Stimulated activated CD4-positive, alpha-beta T cell treated with anti-CD3 and anti-CD28 coated beads, Interleukin-15, amount 100 ng/mL, for 24 hours (primary cell): ENCODE data around the gene C13orf46.
"Not testable (repeated sequence)": the region's sequence is repeated elsewhere in the genome, so short reads cannot be mapped to it uniquely, and the experiment has no call there.

Experiments used
- DNase-seq: peaks from one replicate; pipeline ENCODE4 v3.0.0-alpha.2; 2020

C13orf46 gene

GRCh38 chr13:113973218-113974164, at the start of gene C13orf46:
TSS of gene C13orf46 (minus strand) at chr13:113974076. CDS start at chr13:113973997, 79 bp downstream.
- no peak for DNase-seq

GRCh38 chr13:114022876-114023275, 49.0 kb upstream of the C13orf46 start:
- no peak for DNase-seq

- no peak for DNase-seq
These were observed 48.4 kb upstream of the C13orf46 start for GRCh38 chr13:114022309-114022669.

- DNase-seq = no peak
These were observed 47.8 kb upstream of the C13orf46 start for GRCh38 chr13:114021464-114022308.

- DNase-seq = no peak
These were observed 47.0 kb upstream of the C13orf46 start for GRCh38 chr13:114020750-114021463.

GRCh38 chr13:114020134-114020533, 46.3 kb upstream of the C13orf46 start:
- DNase-seq = not testable (repeated sequence)

GRCh38 chr13:114019367-114019766, 45.5 kb upstream of the C13orf46 start:
- DNase-seq = peak; percentile 64

- DNase-seq = no peak
These were observed 44.7 kb upstream of the C13orf46 start for GRCh38 chr13:114018461-114019055.

- no peak for DNase-seq
These were observed 44.1 kb upstream of the C13orf46 start for GRCh38 chr13:114017966-114018365.

- no peak for DNase-seq
These were observed 43.3 kb upstream of the C13orf46 start for GRCh38 chr13:114017028-114017630.

- DNase-seq = no peak
These were observed 42.6 kb upstream of the C13orf46 start for GRCh38 chr13:114016321-114017027.

GRCh38 chr13:114015969-114016295, 42.1 kb upstream of the C13orf46 start:
- peak; percentile 27 for DNase-seq

- DNase-seq = no peak
These were observed 41.5 kb upstream of the C13orf46 start for GRCh38 chr13:114015111-114015968.

- no peak for DNase-seq
These were observed 40.2 kb upstream of the C13orf46 start for GRCh38 chr13:114013952-114014629.

GRCh38 chr13:114013336-114013735, 39.5 kb upstream of the C13orf46 start:
- no peak for DNase-seq

GRCh38 chr13:114012921-114013320, 39.0 kb upstream of the C13orf46 start:
- DNase-seq = no peak

- no peak for DNase-seq
These were observed 38.3 kb upstream of the C13orf46 start for GRCh38 chr13:114012141-114012540.

GRCh38 chr13:114011226-114011625, 37.4 kb upstream of the C13orf46 start:
- DNase-seq = no peak

GRCh38 chr13:114010401-114011101, 36.7 kb upstream of the C13orf46 start:
- DNase-seq = peak; percentile 23
